CD14-positive monocyte (primary cell): ENCODE data around the gene ZNF683. TPM values are rescaled to one million over a fixed set of nuclear protein-coding genes. Genes with fewer than 3 reads are reported as not detected.

Source experiments
- DNase-seq, 3 donors: peaks; one replicate each; pipeline ENCODE4 v3.0.0-alpha.2; 2011 to 2022
- H2AFZ ChIP-seq: 2 replicates; pipeline ENCODE4 v1.6.0; 2012; ENCODE audit warnings: mild to moderate bottlenecking, low read depth, low read length, inconsistent platforms; ENCODE audit not compliant: insufficient read depth, poor library complexity, severe bottlenecking
- H3K27ac ChIP-seq, 2 donors: 1 replicate in 1 of 2; 2 replicates in 1 of 2; pipeline ENCODE4 v1.5.1; 2012 to 2013; ENCODE audit warnings: low read length in 2 of 2, control low read depth in 1 of 2, inconsistent platforms in 1 of 2, low read depth in 1 of 2, mild to moderate bottlenecking in 1 of 2
- H3K27me3 ChIP-seq, 2 donors: one replicate each; pipeline versions ENCODE4 v1.6.0 to v1.6.1; 2011 to 2013; ENCODE audit warnings: low read length in 2 of 2; ENCODE audit not compliant: control insufficient read depth in 2 of 2, insufficient read depth in 2 of 2
- H3K36me3 ChIP-seq, 2 donors: replicated peaks in 1 of 2; 1 replicate in 1 of 2; 2 replicates in 1 of 2; pipeline versions ENCODE4 v1.5.1 to v1.6.1; 2012 to 2013; ENCODE audit warnings: low read length in 2 of 2, control low read depth in 1 of 2, inconsistent platforms in 1 of 2, mild to moderate bottlenecking in 1 of 2; ENCODE audit not compliant: insufficient read depth in 2 of 2, control insufficient read depth in 1 of 2
- H3K4me1 ChIP-seq, 2 donors: 1 replicate in 1 of 2; 2 replicates in 1 of 2; pipeline versions ENCODE4 v1.5.1 to v1.6.1; 2012 to 2013; ENCODE audit warnings: low read length in 2 of 2, control low read depth in 1 of 2, inconsistent platforms in 1 of 2, mild to moderate bottlenecking in 1 of 2, moderate library complexity in 1 of 2; ENCODE audit not compliant: insufficient read depth in 2 of 2, control insufficient read depth in 1 of 2
- H3K4me2 ChIP-seq: replicated peaks from 2 replicates; pipeline ENCODE3; 2012; ENCODE audit warnings: low read length, moderate library complexity, mild to moderate bottlenecking; ENCODE audit not compliant: poor library complexity, severe bottlenecking; ENCODE audit errors: extremely low read depth
- H3K4me3 ChIP-seq, 3 experiments: fragments of 200-600 bp in 1 of 3; sonication (generic) in 1 of 3; replicated peaks in 1 of 3; 1 replicate in 2 of 3; 2 replicates in 1 of 3; pipeline ENCODE4 v1.5.1; 2011 to 2013; ENCODE audit warnings: low read length in 3 of 3, mild to moderate bottlenecking in 3 of 3, control low read depth in 2 of 3, low read depth in 2 of 3, inconsistent platforms in 1 of 3, moderate library complexity in 1 of 3
- H3K79me2 ChIP-seq: 2 replicates; pipeline ENCODE4 v1.6.0; 2012; ENCODE audit warnings: mild to moderate bottlenecking, control low read depth, inconsistent platforms, low read length, moderate library complexity; ENCODE audit not compliant: insufficient read depth
- H3K9ac ChIP-seq: 2 replicates; pipeline ENCODE4 v1.6.0; 2017; ENCODE audit warnings: low read length, mild to moderate bottlenecking; ENCODE audit not compliant: insufficient read depth, poor library complexity, severe bottlenecking
- H3K9me3 ChIP-seq, 2 donors: replicated peaks in 1 of 2; 1 replicate in 1 of 2; 2 replicates in 1 of 2; pipeline versions ENCODE4 v1.5.1 to v1.6.1; 2012 to 2013; ENCODE audit warnings: low read length in 2 of 2, control low read depth in 1 of 2; ENCODE audit not compliant: control insufficient read depth in 1 of 2, insufficient read depth in 1 of 2
- H4K20me1 ChIP-seq: 2 replicates; pipeline ENCODE4 v1.6.0; 2012; ENCODE audit warnings: mild to moderate bottlenecking, low read length, control low read depth, moderate library complexity; ENCODE audit not compliant: insufficient read depth
- H3K27ac Mint-ChIP-seq, 7 donors: one replicate each; pipeline ENCODE4 v1.8.0; 2020; ENCODE audit warnings: mild to moderate bottlenecking in 7 of 7, mixed read lengths in 7 of 7, moderate library complexity in 6 of 7, inconsistent platforms in 2 of 7
- H3K27me3 Mint-ChIP-seq, 3 donors: one replicate each; pipeline ENCODE4 v1.8.0; 2021 to 2022; ENCODE audit warnings: low read depth in 3 of 3, mild to moderate bottlenecking in 3 of 3, mixed read lengths in 3 of 3, moderate library complexity in 3 of 3, inconsistent platforms in 1 of 3
- H3K36me3 Mint-ChIP-seq, 2 donors: one replicate each; pipeline ENCODE4 v1.8.0; 2020; ENCODE audit warnings: mixed read lengths in 2 of 2, inconsistent platforms in 1 of 2, mild to moderate bottlenecking in 1 of 2
- H3K4me1 Mint-ChIP-seq: one replicate; pipeline ENCODE4 v1.8.0; 2020; ENCODE audit warnings: mild to moderate bottlenecking, mixed read lengths
- H3K4me3 Mint-ChIP-seq, 2 donors: one replicate each; pipeline ENCODE4 v1.8.0; 2020; ENCODE audit warnings: mild to moderate bottlenecking in 2 of 2, mixed read lengths in 2 of 2, moderate library complexity in 1 of 2
- H3K9me3 Mint-ChIP-seq, 7 donors: one replicate each; pipeline ENCODE4 v1.8.0; 2020 to 2022; ENCODE audit warnings: mixed read lengths in 7 of 7, mild to moderate bottlenecking in 6 of 7, moderate library complexity in 6 of 7, inconsistent platforms in 2 of 7
- CTCF ChIP-seq: fragments of 200-600 bp; IDR thresholded peaks from one replicate; pipeline ENCODE4 v1.8.0; 2022; ENCODE audit warnings: antibody characterized with exemption, mild to moderate bottlenecking
- WGBS: methylation state at CpG from one replicate; pipeline ENCODE4 v1.1.5; 2013; ENCODE audit warnings: missing lambda C conversion rate; ENCODE audit not compliant: insufficient coverage; 5-methylcytosine and 5-hydroxymethylcytosine counted together
- intact Hi-C, 2 donors: fragments of 100-400 bp; cut with micrococcal nuclease; formaldehyde crosslinking; loops; one replicate each; pipeline versions ENCODE4 v1.15.0 to v1.15.1; 2023
- polyA plus RNA-seq, 3 donors: library from polyadenylated mRNA; depleted of rRNA in 1 of 3; unstranded in 2 of 3; stranded (reverse) in 1 of 3; fragments of 300-500 nt in 2 of 3; fragments of >200 nt in 1 of 3; fragmentation: Illumina TruSeq in 2 of 3; gene quantifications; 1 replicate in 2 of 3; 2 replicates in 1 of 3; pipeline ENCODE4 v1.2.3, GENCODE V29; 2012 to 2021

ZNF683 gene
- polyA plus RNA-seq, 3 donors: not detected

- H2AFZ ChIP-seq: no peak overlapping the region
- Mint-ChIP-seq H3K27me3 (peaks cover 4 to 12% (median 9%) of the 10 kb centered on the region in 3 donors), H3K36me3 (peaks cover 9% of the 10 kb centered on the region in 2 donors), H3K27ac (no peak overlapping the region), H3K4me3 (no peak overlapping the region), H3K9me3 (peaks cover 0 to 2% (median 0%) of the 10 kb centered on the region in 7 donors), H3K4me1 (peaks cover 7% of the 10 kb centered on the region)
- H4K20me1 ChIP-seq: no peaks in the 10 kb centered on the region
- no peaks in the 10 kb centered on the region for H3K27me3 ChIP-seq
- peaks cover 7% of the 10 kb centered on the region in 2 donors for H3K4me1 ChIP-seq
- peaks cover 0 to 9% of the 10 kb centered on the region in 2 donors for H3K36me3 ChIP-seq
- H3K9me3 ChIP-seq: no peaks in the 10 kb centered on the region
- DNase-seq: no peak
- no peak overlapping the region for H3K4me2 ChIP-seq
- no peak overlapping the region for H3K9ac ChIP-seq
- intact Hi-C loops: no loop called here
- no peak for TF ChIP-seq CTCF
- no peaks in the 10 kb centered on the region for H3K79me2 ChIP-seq
- H3K27ac ChIP-seq: no peak overlapping the region
- 86% methylated on average over 1 of the region's 8 CpGs for WGBS
- H3K4me3 ChIP-seq: no peak overlapping the region
Measured at GRCh38 chr1:26328597-26328996, 44.0 kb downstream of the ZNF683 start.

- H3K9ac ChIP-seq: no peak overlapping the region
- peaks cover 0 to 15% of the 10 kb centered on the region in 2 donors for H3K36me3 ChIP-seq
- H3K4me1 Mint-ChIP-seq: peaks cover 4% of the 10 kb centered on the region
- intact Hi-C loops: no loop called here
- no peak for DNase-seq
- no peak overlapping the region for H3K4me3 ChIP-seq
- peak overlapping the region in 2 of 7 donors; percentile 63 to 77 for H3K27ac Mint-ChIP-seq
- no peaks in the 10 kb centered on the region for H3K27me3 ChIP-seq
- H3K27me3 Mint-ChIP-seq: peaks cover 4 to 12% (median 9%) of the 10 kb centered on the region in 3 donors
- H3K27ac ChIP-seq: no peak overlapping the region
- H3K79me2 ChIP-seq: no peaks in the 10 kb centered on the region
- no peaks in the 10 kb centered on the region for H3K9me3 ChIP-seq
- no peak overlapping the region for H3K4me2 ChIP-seq
- H2AFZ ChIP-seq: no peak overlapping the region
- no peak for TF ChIP-seq CTCF
- peaks cover 15 to 16% of the 10 kb centered on the region in 2 donors for H3K36me3 Mint-ChIP-seq
- H3K4me1 ChIP-seq: peaks cover 1% of the 10 kb centered on the region in 2 donors
- H3K4me3 Mint-ChIP-seq: no peak overlapping the region
- H4K20me1 ChIP-seq: no peaks in the 10 kb centered on the region
- WGBS: 92% methylated on average over 6 of the region's 8 CpGs
- H3K9me3 Mint-ChIP-seq: peaks cover 0 to 2% (median 0%) of the 10 kb centered on the region in 7 donors
Measured at GRCh38 chr1:26327956-26328362, 44.6 kb downstream of the ZNF683 start.
